ENCODE measurements around the gene SCNN1A. TPM values are rescaled to one million over a fixed set of nuclear protein-coding genes. Genes with fewer than 3 reads are reported as not detected.
A peak's percentile ranks its signal among the peaks of the same experiment; 100 is the strongest.

The SCNN1A gene
- total and polyA plus RNA-seq, 2 of the 13 experiments (the other 11 are each of a cell fraction or from before 2014, with no cell fraction given) = 1.5 to 14.6 TPM

- TF ChIP-seq POGK (CRISPR knock-in tag; conservative IDR thresholded peaks at IDR 0.05) (0 out of 2 replicates have a peak, but pooled peaks have one; percentile 14), FOSL2 (CRISPR knock-in tag; IDR thresholded peaks at IDR 0.05) (peak; percentile 94), ZNF292 (CRISPR knock-in tag; IDR thresholded peaks at IDR 0.05; ENCODE audit: borderline replicate concordance, low read depth) (0 out of 2 replicates have a peak, but pooled peaks have one; percentile 33), HMGA1 (CRISPR knock-in tag; conservative IDR thresholded peaks at IDR 0.05) (no peak), ZNF501 (CRISPR knock-in tag; IDR thresholded peaks at IDR 0.05) (peak; percentile 25), CREBL2 (CRISPR knock-in tag; IDR thresholded peaks at IDR 0.05; ENCODE audit: borderline replicate concordance) (no peak), PPARG (CRISPR knock-in tag; conservative IDR thresholded peaks at IDR 0.05) (peak; percentile 58; the same call in 1 of the 2 replicates), PAWR (CRISPR knock-in tag; IDR thresholded peaks at IDR 0.05; ENCODE audit: borderline replicate concordance) (no peak), ZNF564 (CRISPR knock-in tag; IDR thresholded peaks at IDR 0.05) (peak; percentile 83; the same call in 1 of the 2 replicates), ZNF430 (CRISPR knock-in tag; IDR thresholded peaks at IDR 0.05) (peak; percentile 71; the same call in 1 of the 2 replicates), ZNF326 (CRISPR knock-in tag; IDR thresholded peaks at IDR 0.05; ENCODE audit: borderline replicate concordance) (0 out of 2 replicates have a peak, but pooled peaks have one; percentile 16), ZNF782 (CRISPR knock-in tag; IDR thresholded peaks at IDR 0.05; ENCODE audit: borderline replicate concordance) (0 out of 2 replicates have a peak, but pooled peaks have one; percentile 56), MAFK (conservative IDR thresholded peaks at IDR 0.05 in 1 of 2, IDR thresholded peaks at IDR 0.05 in 1 of 2; ENCODE audit: low read length in 2 of 2) (peak; percentile 99), DRAP1 (CRISPR knock-in tag; IDR thresholded peaks at IDR 0.05) (peak; percentile 94), ZSCAN12 (CRISPR knock-in tag; IDR thresholded peaks at IDR 0.05) (no peak), EEA1 (CRISPR knock-in tag; IDR thresholded peaks at IDR 0.05; ENCODE audit: borderline replicate concordance) (no peak), ZNF143 (CRISPR knock-in tag; IDR thresholded peaks at IDR 0.05) (no peak; the same call in 1 of the 2 replicates), AHR (CRISPR knock-in tag; IDR thresholded peaks at IDR 0.05) (0 out of 2 replicates have a peak, but pooled peaks have one; percentile 38), ZNF225 (CRISPR knock-in tag; IDR thresholded peaks at IDR 0.05) (peak; percentile 1; the same call in 1 of the 2 replicates), ERF (CRISPR knock-in tag; IDR thresholded peaks at IDR 0.05) (peak; percentile 1; the same call in 1 of the 2 replicates), AKAP8 (CRISPR knock-in tag; IDR thresholded peaks at IDR 0.05) (peak; percentile 85)
- TF ChIP-seq, protein P1, sequence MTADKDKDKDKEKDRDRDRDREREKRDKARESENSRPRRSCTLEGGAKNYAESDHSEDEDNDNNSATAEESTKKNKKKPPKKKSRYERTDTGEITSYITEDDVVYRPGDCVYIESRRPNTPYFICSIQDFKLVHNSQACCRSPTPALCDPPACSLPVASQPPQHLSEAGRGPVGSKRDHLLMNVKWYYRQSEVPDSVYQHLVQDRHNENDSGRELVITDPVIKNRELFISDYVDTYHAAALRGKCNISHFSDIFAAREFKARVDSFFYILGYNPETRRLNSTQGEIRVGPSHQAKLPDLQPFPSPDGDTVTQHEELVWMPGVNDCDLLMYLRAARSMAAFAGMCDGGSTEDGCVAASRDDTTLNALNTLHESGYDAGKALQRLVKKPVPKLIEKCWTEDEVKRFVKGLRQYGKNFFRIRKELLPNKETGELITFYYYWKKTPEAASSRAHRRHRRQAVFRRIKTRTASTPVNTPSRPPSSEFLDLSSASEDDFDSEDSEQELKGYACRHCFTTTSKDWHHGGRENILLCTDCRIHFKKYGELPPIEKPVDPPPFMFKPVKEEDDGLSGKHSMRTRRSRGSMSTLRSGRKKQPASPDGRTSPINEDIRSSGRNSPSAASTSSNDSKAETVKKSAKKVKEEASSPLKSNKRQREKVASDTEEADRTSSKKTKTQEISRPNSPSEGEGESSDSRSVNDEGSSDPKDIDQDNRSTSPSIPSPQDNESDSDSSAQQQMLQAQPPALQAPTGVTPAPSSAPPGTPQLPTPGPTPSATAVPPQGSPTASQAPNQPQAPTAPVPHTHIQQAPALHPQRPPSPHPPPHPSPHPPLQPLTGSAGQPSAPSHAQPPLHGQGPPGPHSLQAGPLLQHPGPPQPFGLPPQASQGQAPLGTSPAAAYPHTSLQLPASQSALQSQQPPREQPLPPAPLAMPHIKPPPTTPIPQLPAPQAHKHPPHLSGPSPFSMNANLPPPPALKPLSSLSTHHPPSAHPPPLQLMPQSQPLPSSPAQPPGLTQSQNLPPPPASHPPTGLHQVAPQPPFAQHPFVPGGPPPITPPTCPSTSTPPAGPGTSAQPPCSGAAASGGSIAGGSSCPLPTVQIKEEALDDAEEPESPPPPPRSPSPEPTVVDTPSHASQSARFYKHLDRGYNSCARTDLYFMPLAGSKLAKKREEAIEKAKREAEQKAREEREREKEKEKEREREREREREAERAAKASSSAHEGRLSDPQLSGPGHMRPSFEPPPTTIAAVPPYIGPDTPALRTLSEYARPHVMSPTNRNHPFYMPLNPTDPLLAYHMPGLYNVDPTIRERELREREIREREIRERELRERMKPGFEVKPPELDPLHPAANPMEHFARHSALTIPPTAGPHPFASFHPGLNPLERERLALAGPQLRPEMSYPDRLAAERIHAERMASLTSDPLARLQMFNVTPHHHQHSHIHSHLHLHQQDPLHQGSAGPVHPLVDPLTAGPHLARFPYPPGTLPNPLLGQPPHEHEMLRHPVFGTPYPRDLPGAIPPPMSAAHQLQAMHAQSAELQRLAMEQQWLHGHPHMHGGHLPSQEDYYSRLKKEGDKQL (CRISPR knock-in tag; IDR thresholded peaks at IDR 0.05; ENCODE audit: low read depth) = no peak
These were observed 39.1 kb downstream of the SCNN1A start (continued) for GRCh38 chr12:6336079-6336888.

Measured in HepG2 (cell line).